GM12891 (cell line): ENCODE measurements around the gene STK39.

Source experiments
- PAX5 ChIP-seq: IDR thresholded peaks from 2 replicates; pipeline ENCODE4 v1.6.1; 2011; ENCODE audit warnings: low read length, moderate library complexity, mild to moderate bottlenecking; ENCODE audit not compliant: insufficient read depth, severe bottlenecking
- POLR2A ChIP-seq: IDR thresholded peaks from 2 replicates; pipeline ENCODE4 v1.6.1; 2011; ENCODE audit warnings: low read depth, low read length, control low read depth
- POLR2AphosphoS5 ChIP-seq: IDR thresholded peaks from 2 replicates; pipeline ENCODE4 v1.6.1; 2011; ENCODE audit warnings: low read depth, low read length, control low read depth
- SPI1 ChIP-seq: IDR thresholded peaks from 2 replicates; pipeline ENCODE4 v1.6.1; 2011; ENCODE audit warnings: low read depth, low read length, control low read depth
- TAF1 ChIP-seq: IDR thresholded peaks from 2 replicates; pipeline ENCODE4 v1.6.1; 2011; ENCODE audit warnings: low read depth, low read length, control low read depth

GRCh38 chr2:168044176-168044575 is 203.2 kb downstream of the STK39 start:
- TF ChIP-seq POLR2AphosphoS5 (no peak), POLR2A (no peak), TAF1 (no peak), SPI1 (no peak), PAX5 (no peak)
